Activated CD8-positive, alpha-beta memory T cell treated with anti-CD3 and anti-CD28 coated beads, Interleukin-2, amount 10 ng/mL, durations not matched to agents 7 days and 5 days (primary cell): ENCODE measurements around the gene COQ5. TPM values are rescaled to one million over a fixed set of nuclear protein-coding genes. Genes with fewer than 3 reads are reported as not detected.

ENCODE experiments used
- ATAC-seq: fragments of 150-1000 bp; cut with Tn5 transposase; one replicate; pipeline ENCODE4 v1.10.0; 2021; ENCODE audit warnings: moderate library complexity
- CTCF ChIA-PET: fragments of 350-600 bp; sonication (Branson Sonifier 250); formaldehyde crosslinking; loops from one replicate; lab custom pipeline; 2021; ENCODE audit warnings: antibody characterized with exemption; lab: Charles Lee
- DNase-seq: peaks from one replicate; pipeline ENCODE4 v3.0.0-alpha.2; 2020
- H3K27ac Mint-ChIP-seq: one replicate; pipeline ENCODE4 v1.8.0; 2021; ENCODE audit warnings: mild to moderate bottlenecking, mixed read lengths
- H3K27me3 Mint-ChIP-seq: one replicate; pipeline ENCODE4 v1.8.0; 2021; ENCODE audit warnings: mixed read lengths
- H3K36me3 Mint-ChIP-seq: one replicate; pipeline ENCODE4 v1.8.0; 2021; ENCODE audit warnings: mild to moderate bottlenecking, mixed read lengths
- H3K4me1 Mint-ChIP-seq: one replicate; pipeline ENCODE4 v1.8.0; 2021; ENCODE audit warnings: mixed read lengths
- H3K4me3 Mint-ChIP-seq: one replicate; pipeline ENCODE4 v1.8.0; 2021; ENCODE audit warnings: mild to moderate bottlenecking, moderate library complexity, mixed read lengths
- H3K9me3 Mint-ChIP-seq: one replicate; pipeline ENCODE4 v1.8.0; 2022; ENCODE audit warnings: low read depth, mixed read lengths
- total RNA-seq, 2 experiments: library from RNA; stranded (reverse); gene quantifications; one replicate each; pipeline ENCODE4 v1.2.3, GENCODE V29; 2021

Gene COQ5
- total RNA-seq, 2 experiments from 2014 or later, result 26.4 to 34.0 TPM

DNA sequence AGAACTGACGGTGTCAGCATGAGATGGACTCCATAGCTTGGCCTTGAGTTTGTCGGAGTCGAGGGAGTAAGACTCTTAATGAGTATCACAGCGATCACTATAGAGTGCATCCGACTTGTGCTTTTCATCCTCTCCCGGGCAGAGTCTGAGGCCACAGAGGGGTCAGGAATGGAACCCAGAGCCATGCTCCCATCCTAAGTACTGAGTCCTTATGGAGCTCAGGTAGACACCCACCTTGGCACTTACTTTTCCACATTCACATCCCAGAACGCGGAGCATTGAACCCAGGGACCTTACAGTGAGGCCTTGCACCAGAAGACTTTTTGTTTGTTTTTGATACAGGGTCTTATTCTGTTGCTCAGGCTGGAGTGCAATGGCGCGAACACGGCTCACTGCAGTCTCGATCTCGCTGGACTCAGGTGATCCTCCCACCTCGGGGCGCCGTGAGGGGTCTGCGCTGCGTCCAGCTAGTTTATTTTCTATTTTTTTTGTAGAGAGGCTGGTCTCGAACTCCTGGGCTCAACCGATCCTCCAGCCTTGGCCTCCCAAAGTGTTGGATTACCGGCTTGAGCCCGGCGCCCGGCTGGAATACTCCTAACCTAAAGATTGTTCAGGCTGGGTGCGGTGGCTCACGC, 58.7 kb downstream of the COQ5 start:
- Mint-ChIP-seq H3K27ac (peak overlapping the region; percentile 88), H3K36me3 (peaks cover 19% of the 10 kb centered on the region), H3K4me1 (peaks cover 36% of the 10 kb centered on the region), H3K4me3 (peak overlapping the region; percentile 95), H3K9me3 (no peaks in the 10 kb centered on the region), H3K27me3 (no peaks in the 10 kb centered on the region)
- CTCF ChIA-PET, result interaction anchor here (0.8 to 5.1 kb wide), 16 partner anchors 8 to 168 kb away, joined by 3 to 37 read pairs (median 7); partner anchors contain the start of genes COX6A1, DYNLL1 and SIRT4
- ATAC-seq, result peak; percentile 24
- DNase-seq, result no peak

DNA sequence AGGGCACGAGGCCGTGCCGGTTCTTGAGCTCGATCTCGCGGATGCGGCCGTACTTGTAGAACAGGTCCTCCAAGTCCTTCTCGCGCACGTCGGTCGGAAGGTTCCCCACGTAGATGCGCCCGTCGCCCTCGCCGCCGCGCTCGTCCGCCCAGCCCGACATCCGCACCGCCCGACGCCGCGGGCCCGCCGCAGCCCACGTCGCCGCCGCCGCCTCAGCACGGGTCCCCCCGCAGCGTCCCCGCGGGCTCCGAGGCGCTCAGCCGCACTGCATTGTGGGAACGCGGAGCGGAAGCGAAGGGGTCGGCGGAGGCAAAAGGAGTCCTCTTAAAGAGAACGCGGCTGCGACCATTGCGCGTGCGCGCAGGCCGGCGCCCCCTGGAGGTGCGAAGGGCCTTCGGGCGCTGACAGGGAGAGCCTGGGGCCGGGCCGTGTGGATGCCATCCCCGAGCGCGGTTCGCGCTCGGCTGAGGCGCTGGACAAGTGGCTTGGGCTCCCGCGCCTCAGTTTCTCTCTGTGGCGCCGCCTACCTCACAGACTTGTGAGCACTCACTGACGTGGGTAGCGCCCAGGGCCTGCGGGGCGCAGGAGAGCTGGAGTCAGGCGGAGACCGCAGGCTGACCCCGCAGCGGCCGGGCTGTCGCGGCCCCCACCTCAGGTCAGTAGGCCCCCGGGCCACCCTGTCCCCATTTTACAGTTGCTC, 59.4 kb downstream of the COQ5 start, which contains the start of gene SRSF9:
SRSF9 (minus strand) TSS at position 299 of the 700 bp plus-strand sequence; CDS start at position 160, 139 bp downstream.
- Mint-ChIP-seq H3K27ac (peak within 1 kb of the TSS; percentile 88), H3K9me3 (no peaks in the 10 kb centered on the region), H3K36me3 (peaks cover 25% of the 10 kb centered on the region), H3K4me3 (peak within 1 kb of the TSS; percentile 95), H3K4me1 (peaks cover 36% of the 10 kb centered on the region), H3K27me3 (no peaks in the 10 kb centered on the region)
- CTCF ChIA-PET, result interaction anchor here (0.7 to 5.1 kb wide), 22 partner anchors 8 to 167 kb away, joined by 3 to 37 read pairs (median 6); partner anchors contain the start of genes COQ5, COX6A1, DYNLL1 and POP5
- peak; percentile 97 for DNase-seq
- ATAC-seq, result peak; percentile 95

DNA sequence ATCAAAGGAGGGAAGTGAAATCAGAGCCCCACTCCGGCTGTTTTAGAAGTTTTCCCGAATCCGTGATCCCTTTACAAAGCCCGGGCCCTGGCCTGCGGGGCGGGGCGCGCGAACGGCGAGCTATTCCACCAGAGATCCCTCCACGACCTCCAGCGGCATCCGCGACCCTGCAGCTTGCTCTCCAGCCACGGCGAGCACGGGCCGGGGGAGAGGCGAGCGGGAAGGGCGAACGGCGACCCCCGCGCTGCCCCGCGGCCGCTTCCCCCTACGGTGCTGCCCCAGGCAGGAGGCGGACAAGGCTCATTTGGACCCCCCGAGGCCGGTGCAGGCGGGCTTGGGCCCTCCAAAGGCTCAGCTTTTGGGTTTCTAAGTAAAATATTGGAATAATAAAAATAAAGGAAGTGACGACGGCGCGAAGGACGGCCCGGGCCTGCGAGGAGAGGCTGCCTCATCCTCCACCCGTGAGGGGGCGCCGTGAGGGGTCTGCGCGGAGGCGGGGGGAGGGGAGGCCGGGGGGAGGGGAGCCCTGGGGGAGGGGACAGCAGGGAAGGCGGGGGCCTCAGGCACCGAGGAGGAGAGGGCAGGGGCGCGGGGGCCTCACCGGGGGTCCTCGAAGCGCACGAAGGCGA, 60.0 kb downstream of the COQ5 start:
- peak; percentile 40 for ATAC-seq
- no peaks in the 10 kb centered on the region for H3K27me3 Mint-ChIP-seq
- CTCF ChIA-PET, result interaction anchor here (0.7 to 5.1 kb wide), 21 partner anchors 9 to 166 kb away, joined by 3 to 37 read pairs (median 6); partner anchors contain the start of genes COQ5, COX6A1, DYNLL1 and POP5

DNA sequence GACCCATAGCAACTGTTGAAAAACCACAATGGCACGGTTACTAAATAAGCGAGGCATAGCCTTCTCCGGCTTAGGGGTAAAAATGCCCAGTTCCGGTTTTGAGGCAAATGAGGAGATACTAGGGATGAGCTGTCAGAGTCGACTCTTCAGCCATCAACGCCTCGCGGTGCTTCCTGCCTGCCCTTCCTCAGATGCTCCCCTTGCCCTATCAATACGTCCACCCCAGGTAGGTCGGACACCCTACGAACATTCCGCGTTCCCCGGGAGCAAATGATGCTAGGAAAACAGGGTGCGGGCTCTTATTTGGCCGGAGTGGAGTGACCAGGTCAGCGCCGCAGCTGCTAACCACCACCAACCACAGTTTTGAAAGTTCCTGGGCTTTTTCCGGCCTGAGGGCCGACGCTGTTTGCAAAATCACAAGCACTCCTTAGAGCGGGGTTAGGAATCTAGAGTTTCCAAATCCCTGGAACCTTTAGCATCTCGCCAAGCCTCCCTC, 60.6 kb downstream of the COQ5 start:
- peaks cover 37% of the 10 kb centered on the region for H3K36me3 Mint-ChIP-seq
- CTCF ChIA-PET, result interaction anchor here (0.6 to 5.1 kb wide), 17 partner anchors 9 to 1418 kb away, joined by 3 to 37 read pairs (median 7); partner anchors contain the start of genes COQ5, COX6A1, DYNLL1 and POP5
- peak; percentile 65 for DNase-seq
- peak overlapping the region; percentile 95 for H3K4me3 Mint-ChIP-seq
- H3K27ac Mint-ChIP-seq, result peak overlapping the region; percentile 84
- H3K4me1 Mint-ChIP-seq, result peaks cover 36% of the 10 kb centered on the region
- H3K9me3 Mint-ChIP-seq, result no peaks in the 10 kb centered on the region
- H3K27me3 Mint-ChIP-seq, result no peaks in the 10 kb centered on the region
- ATAC-seq, result no peak

More for the DNA sequence above, 60.0 kb downstream of the COQ5 start:
- H3K27ac Mint-ChIP-seq, result peak overlapping the region; percentile 88
- peaks cover 32% of the 10 kb centered on the region for H3K36me3 Mint-ChIP-seq
- DNase-seq, result peak; percentile 51
- H3K9me3 Mint-ChIP-seq, result no peaks in the 10 kb centered on the region
- peak overlapping the region; percentile 95 for H3K4me3 Mint-ChIP-seq
- H3K4me1 Mint-ChIP-seq, result peaks cover 36% of the 10 kb centered on the region

DNA sequence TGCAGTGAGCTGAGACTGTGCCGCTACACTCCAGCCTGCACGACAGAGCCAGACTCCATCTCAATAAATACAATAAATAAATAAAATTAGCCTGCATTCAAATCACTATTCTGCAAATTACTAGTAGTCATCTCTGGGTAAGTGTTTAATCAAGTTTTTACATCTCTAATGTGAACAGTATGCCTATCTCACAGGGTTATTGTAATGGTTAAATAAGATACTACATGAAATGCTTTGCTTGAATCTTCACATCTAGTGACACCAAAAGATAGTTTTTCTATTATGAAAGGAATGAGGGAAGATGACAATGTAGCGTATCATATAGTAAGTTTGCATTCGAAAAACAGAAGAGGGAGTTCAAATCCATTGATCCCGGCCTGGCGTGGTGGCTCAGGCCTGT, 61.5 kb downstream of the COQ5 start:
- H3K36me3 Mint-ChIP-seq, result peaks cover 46% of the 10 kb centered on the region

DNA sequence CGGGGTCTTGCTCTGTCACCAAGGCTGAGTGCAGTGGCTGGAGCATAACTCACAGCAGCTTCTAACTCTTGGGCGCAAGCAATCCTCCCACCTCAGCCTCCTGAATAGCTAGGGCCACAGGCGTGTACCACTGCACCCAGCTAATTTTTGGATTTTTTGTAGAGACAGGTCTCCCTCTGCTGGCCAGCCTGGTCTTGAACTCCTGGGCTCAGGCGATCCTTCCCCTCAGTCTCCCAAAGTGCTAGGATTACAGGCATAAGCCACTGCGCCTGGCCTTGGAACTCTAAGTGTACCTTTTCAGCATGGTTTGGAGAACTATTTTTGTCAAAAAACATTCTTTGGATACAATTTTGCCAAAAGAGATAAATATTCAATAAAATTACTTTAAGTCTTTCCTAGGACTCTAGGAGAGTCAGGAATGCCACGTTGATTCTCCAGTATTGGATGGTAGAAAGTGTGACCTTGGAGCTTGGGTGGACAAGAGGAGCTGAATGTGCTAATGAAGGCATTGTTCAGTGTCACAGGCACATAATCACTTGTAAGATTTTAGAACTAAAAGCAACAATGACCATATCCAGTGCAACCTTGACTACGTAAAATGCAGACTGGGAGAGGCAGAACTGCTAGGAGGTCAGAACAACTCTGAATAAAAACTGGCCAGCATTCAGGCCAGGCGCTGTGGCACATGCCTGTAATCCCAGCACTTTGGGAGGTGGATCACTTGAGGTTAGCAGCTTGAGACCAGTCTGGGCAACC, 62.2 kb downstream of the COQ5 start:
- H3K27ac Mint-ChIP-seq, result peak overlapping the region; percentile 14
- peaks cover 34% of the 10 kb centered on the region for H3K4me1 Mint-ChIP-seq
- ATAC-seq (no peak), DNase-seq (peak; percentile 60)
- CTCF ChIA-PET, result interaction anchor here (0.6 to 4.7 kb wide), 20 partner anchors 8 to 1079 kb away, joined by 3 to 30 read pairs (median 5); partner anchors contain the start of genes COX6A1 and DYNLL1
- no peaks in the 10 kb centered on the region for H3K9me3 Mint-ChIP-seq
- peaks cover 52% of the 10 kb centered on the region for H3K36me3 Mint-ChIP-seq
- H3K27me3 Mint-ChIP-seq, result no peaks in the 10 kb centered on the region
- peak overlapping the region; percentile 26 for H3K4me3 Mint-ChIP-seq

More for the DNA sequence above, 61.5 kb downstream of the COQ5 start:
- H3K27ac Mint-ChIP-seq, result peak overlapping the region; percentile 17
- peaks cover 36% of the 10 kb centered on the region for H3K4me1 Mint-ChIP-seq
- H3K27me3 Mint-ChIP-seq, result no peaks in the 10 kb centered on the region
- CTCF ChIA-PET, result interaction anchor here (1.0 to 4.7 kb wide), 10 partner anchors 9 to 143 kb away, joined by 3 to 37 read pairs (median 7); partner anchors contain the start of gene COX6A1
- no peaks in the 10 kb centered on the region for H3K9me3 Mint-ChIP-seq
- ATAC-seq, result no peak
- H3K4me3 Mint-ChIP-seq, result peak overlapping the region; percentile 95
- no peak for DNase-seq

DNA sequence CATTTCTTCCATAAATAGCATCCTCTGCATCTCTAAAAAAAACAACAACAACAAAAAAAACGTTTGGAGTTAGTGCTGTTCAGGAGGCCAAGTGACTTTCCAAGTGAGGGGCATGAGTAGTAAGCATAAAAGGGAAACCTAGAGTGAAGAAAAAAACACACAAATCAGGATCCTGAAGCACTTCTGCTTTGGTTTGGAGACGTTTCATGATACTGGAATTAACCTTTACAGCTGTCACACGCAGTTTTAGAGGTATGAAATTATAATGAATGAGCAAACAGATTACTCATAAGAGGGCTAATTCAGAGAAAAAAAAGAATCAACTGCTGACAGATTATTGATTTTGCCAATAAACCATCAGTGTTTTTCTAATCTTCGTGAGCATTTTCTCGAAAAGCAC, 63.2 kb downstream of the COQ5 start:
- ATAC-seq (no peak), DNase-seq (no peak)
- H3K4me1 Mint-ChIP-seq, result peaks cover 30% of the 10 kb centered on the region
- no peaks in the 10 kb centered on the region for H3K27me3 Mint-ChIP-seq
- H3K36me3 Mint-ChIP-seq, result peaks cover 55% of the 10 kb centered on the region
- H3K27ac Mint-ChIP-seq, result peak overlapping the region; percentile 8
- no peaks in the 10 kb centered on the region for H3K9me3 Mint-ChIP-seq
- H3K4me3 Mint-ChIP-seq, result no peak overlapping the region
- CTCF ChIA-PET, result interaction anchor here (0.7 to 2.7 kb wide), 13 partner anchors 7 to 1080 kb away, joined by 3 to 23 read pairs (median 5); partner anchors contain the start of genes COX6A1 and DYNLL1

DNA sequence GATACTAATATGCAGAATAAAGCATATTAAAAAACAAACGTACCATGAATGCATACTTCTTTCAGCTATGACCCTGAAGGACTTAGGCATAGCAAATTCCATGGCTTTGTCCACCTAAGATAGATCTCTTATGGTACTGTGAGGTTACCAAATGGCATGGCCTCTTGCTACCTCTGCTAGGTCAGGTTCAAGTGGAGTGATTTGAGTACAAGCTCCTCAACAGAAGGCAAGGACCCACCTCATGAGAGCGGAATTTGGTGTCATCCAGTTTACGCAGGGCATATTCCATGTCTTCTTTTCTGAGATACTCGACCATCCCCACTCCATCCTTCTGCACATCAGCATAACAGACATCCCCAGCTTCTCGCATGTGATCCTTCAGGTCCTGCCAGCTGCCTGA, 65.2 kb downstream of the COQ5 start:
- ATAC-seq, result no peak
- CTCF ChIA-PET, result interaction anchor here (1.3 to 1.7 kb wide), 2 partner anchors 24 to 33 kb away, joined by 4 read pairs; no protein-coding TSS in a partner anchor
- Mint-ChIP-seq H3K27me3 (no peaks in the 10 kb centered on the region), H3K27ac (no peak overlapping the region), H3K4me1 (peaks cover 23% of the 10 kb centered on the region), H3K4me3 (no peak overlapping the region), H3K9me3 (no peaks in the 10 kb centered on the region), H3K36me3 (peaks cover 68% of the 10 kb centered on the region)
- DNase-seq, result no peak

DNA sequence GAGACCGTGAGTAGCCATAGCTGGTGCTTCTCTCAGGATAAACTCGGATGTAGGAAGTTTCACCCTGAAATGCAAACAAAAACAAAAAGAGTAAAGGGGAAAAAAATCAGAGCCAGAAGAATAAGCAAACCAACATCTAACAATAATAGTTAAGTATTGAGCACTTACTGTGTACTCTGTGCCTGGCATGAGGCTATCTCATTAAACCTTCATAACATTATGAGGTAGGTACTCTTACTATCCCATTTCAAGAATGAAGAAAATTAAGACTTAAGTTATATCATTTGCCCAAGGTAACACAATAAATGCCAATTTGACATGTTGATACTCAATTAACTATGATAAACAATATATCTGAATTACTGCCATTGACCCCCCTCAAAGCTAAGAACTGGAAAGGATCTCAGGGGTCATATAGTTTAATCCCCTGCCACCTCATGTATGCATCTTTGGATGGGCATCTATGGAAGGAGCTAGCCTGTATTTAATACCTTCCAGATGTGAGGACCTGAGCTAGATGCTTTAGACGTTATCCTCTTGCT, 66.8 kb downstream of the COQ5 start:
- DNase-seq (no peak), ATAC-seq (no peak)
- Mint-ChIP-seq H3K9me3 (no peaks in the 10 kb centered on the region), H3K36me3 (peaks cover 69% of the 10 kb centered on the region), H3K4me3 (no peak overlapping the region), H3K27ac (no peak overlapping the region), H3K27me3 (no peaks in the 10 kb centered on the region), H3K4me1 (peaks cover 12% of the 10 kb centered on the region)
- CTCF ChIA-PET, result interaction anchor here (1.1 to 1.7 kb wide), 2 partner anchors 10 to 22 kb away, joined by 3 to 4 read pairs; no protein-coding TSS in a partner anchor

DNA sequence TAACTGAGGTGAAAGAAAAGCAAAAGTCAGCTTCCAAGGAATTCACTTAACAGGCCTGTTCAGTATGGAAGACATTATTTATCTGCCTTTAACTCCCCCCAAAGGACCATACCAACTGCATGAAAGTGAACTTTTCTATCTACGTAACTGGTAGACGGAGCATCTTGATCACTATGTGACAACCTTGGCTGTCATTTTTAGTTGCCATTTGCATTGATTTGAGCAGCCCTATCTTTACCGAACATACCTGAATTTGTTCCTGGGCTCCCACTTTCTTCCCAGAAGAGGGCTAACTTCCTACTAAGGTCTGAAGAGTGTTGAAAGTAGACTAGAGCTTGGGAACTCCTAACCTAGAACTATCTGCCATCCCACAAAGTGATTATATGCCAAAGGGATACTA, 68.8 kb downstream of the COQ5 start:
- DNase-seq, result no peak
- Mint-ChIP-seq H3K36me3 (peaks cover 71% of the 10 kb centered on the region), H3K27ac (no peak overlapping the region), H3K4me3 (no peak overlapping the region), H3K4me1 (no peaks in the 10 kb centered on the region), H3K27me3 (no peaks in the 10 kb centered on the region), H3K9me3 (no peaks in the 10 kb centered on the region)
- CTCF ChIA-PET, result interaction anchor here (1.1 kb wide), 1 partner anchor 21 kb away, joined by 3 read pairs; no protein-coding TSS in a partner anchor
- ATAC-seq, result no peak

DNA sequence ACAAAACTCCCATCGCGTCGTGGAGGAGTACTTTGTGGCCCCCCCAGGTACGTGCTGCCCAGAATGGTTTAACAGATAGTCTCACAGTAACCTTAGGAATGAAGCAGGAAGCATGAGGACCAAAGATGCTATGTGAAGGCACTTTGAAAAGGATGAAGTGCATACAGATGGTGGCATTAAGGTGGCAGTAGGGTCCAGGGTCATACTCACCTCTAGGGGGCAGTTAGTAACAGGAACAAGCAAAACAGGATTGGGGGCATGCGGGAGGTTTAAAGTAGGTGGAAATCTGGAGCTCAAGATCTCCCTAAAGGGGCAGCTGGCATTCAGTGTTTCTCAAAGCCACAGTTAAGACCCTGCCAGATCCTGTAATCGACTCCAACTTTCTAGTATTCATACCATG, 71.8 kb downstream of the COQ5 start:
- H3K27me3 Mint-ChIP-seq, result no peaks in the 10 kb centered on the region
- H3K4me1 Mint-ChIP-seq, result peaks cover 4% of the 10 kb centered on the region
- H3K27ac Mint-ChIP-seq, result no peak overlapping the region
- H3K36me3 Mint-ChIP-seq, result peaks cover 46% of the 10 kb centered on the region
- DNase-seq (no peak), ATAC-seq (no peak)
- CTCF ChIA-PET, result interaction anchor here (0.7 to 6.5 kb wide), 4 partner anchors 9 to 217 kb away, joined by 4 to 37 read pairs (median 15); partner anchors contain the start of gene SRSF9
- no peak overlapping the region for H3K4me3 Mint-ChIP-seq
- no peaks in the 10 kb centered on the region for H3K9me3 Mint-ChIP-seq
